Osteoblast (primary cell): Measurements from ENCODE around the gene TDP1. TPM values are rescaled to one million over a fixed set of nuclear protein-coding genes. Genes with fewer than 3 reads are reported as not detected.

Experiments used
- DNase-seq: peaks from one replicate; pipeline ENCODE4 v3.0.0; 2011; ENCODE audit warnings: low spot score, mixed read lengths; ENCODE audit not compliant: insufficient read length; ENCODE audit errors: missing footprints
- H2AFZ ChIP-seq: 2 replicates; pipeline ENCODE4 v1.6.0; 2011; ENCODE audit warnings: mild to moderate bottlenecking, low read length
- H3K27ac ChIP-seq: 2 replicates; pipeline ENCODE4 v1.5.1; 2011; ENCODE audit warnings: mild to moderate bottlenecking, low read depth, low read length, moderate library complexity
- H3K27me3 ChIP-seq: 2 replicates; pipeline ENCODE4 v1.6.0; 2012; ENCODE audit warnings: mild to moderate bottlenecking, control low read depth, inconsistent platforms, low read length, moderate library complexity; ENCODE audit not compliant: insufficient read depth
- H3K36me3 ChIP-seq: 2 replicates; pipeline ENCODE4 v1.5.1; 2011; ENCODE audit warnings: mild to moderate bottlenecking, low read length, control low read depth, moderate library complexity; ENCODE audit not compliant: insufficient read depth
- H3K4me1 ChIP-seq: 2 replicates; pipeline ENCODE4 v1.5.1; 2011; ENCODE audit warnings: mild to moderate bottlenecking, low read length, control low read depth, moderate library complexity; ENCODE audit not compliant: insufficient read depth
- H3K4me2 ChIP-seq: 2 replicates; pipeline ENCODE4 v1.6.0; 2011; ENCODE audit warnings: mild to moderate bottlenecking, low read length; ENCODE audit not compliant: insufficient read depth
- H3K4me3 ChIP-seq: fragments of 200-600 bp; sonication (generic); 3 replicates; pipeline ENCODE4 v1.5.1; 2012; ENCODE audit warnings: mild to moderate bottlenecking, low read length, inconsistent platforms; ENCODE audit not compliant: insufficient read depth
- H3K79me2 ChIP-seq: 2 replicates; pipeline ENCODE4 v1.6.0; 2012; ENCODE audit warnings: mild to moderate bottlenecking, low read length, control low read depth, inconsistent platforms; ENCODE audit not compliant: insufficient read depth
- H3K9me3 ChIP-seq: 2 replicates; pipeline ENCODE4 v1.5.1; 2011; ENCODE audit warnings: low read depth, low read length, control low read depth
- H4K20me1 ChIP-seq: 2 replicates; pipeline ENCODE4 v1.6.0; 2012; ENCODE audit warnings: mild to moderate bottlenecking, low read length, control low read depth; ENCODE audit not compliant: insufficient read depth
- total RNA-seq: library from RNA; depleted of rRNA; stranded (reverse); fragments of >200 nt; gene quantifications from 2 replicates; pipeline ENCODE4 v1.2.3, GENCODE V29; 2012
- TF ChIP-seq, protein P1 (sequence below): IDR thresholded peaks from 2 replicates; pipeline ENCODE4 v1.5.1; 2011; ENCODE audit warnings: mild to moderate bottlenecking, low read depth, low read length, moderate library complexity; ENCODE audit errors: extremely low read depth

TDP1 gene
- total RNA-seq, 1 donor = 11.2 TPM

DNA sequence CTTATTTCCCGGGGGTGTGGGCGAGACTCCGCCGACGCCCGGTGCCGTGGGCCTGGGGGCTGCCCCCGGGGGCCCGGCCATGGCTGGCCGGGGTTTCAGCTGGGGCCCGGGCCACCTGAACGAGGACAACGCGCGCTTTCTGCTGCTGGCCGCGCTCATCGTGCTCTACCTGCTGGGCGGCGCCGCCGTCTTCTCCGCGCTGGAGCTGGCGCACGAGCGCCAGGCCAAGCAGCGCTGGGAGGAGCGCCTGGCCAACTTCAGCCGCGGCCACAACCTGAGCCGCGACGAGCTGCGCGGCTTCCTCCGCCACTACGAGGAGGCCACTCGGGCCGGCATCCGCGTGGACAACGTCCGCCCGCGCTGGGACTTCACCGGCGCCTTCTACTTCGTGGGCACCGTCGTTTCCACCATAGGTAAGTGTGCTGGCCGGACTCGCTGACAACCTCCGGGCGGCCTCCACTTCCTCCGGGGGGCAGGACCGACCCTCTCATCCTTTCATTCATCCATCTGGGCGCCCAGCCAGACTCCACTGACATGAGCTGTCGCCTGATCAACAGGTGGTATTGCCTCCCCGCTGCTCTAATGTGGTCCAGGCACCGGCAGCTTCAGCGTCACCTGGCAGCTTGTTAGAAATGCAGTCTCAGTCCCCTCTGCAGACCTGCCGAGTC is 106.5 kb downstream of the TDP1 start:
- H2AFZ ChIP-seq = no peak overlapping the region
- peak overlapping the region; percentile 37 for H3K4me3 ChIP-seq
- no peaks in the 10 kb centered on the region for H3K9me3 ChIP-seq
- H3K27me3 ChIP-seq = peaks cover 84% of the 10 kb centered on the region
- H3K4me1 ChIP-seq = no peaks in the 10 kb centered on the region
- no peak overlapping the region for H3K27ac ChIP-seq
- H4K20me1 ChIP-seq = no peaks in the 10 kb centered on the region
- TF ChIP-seq, protein P1, sequence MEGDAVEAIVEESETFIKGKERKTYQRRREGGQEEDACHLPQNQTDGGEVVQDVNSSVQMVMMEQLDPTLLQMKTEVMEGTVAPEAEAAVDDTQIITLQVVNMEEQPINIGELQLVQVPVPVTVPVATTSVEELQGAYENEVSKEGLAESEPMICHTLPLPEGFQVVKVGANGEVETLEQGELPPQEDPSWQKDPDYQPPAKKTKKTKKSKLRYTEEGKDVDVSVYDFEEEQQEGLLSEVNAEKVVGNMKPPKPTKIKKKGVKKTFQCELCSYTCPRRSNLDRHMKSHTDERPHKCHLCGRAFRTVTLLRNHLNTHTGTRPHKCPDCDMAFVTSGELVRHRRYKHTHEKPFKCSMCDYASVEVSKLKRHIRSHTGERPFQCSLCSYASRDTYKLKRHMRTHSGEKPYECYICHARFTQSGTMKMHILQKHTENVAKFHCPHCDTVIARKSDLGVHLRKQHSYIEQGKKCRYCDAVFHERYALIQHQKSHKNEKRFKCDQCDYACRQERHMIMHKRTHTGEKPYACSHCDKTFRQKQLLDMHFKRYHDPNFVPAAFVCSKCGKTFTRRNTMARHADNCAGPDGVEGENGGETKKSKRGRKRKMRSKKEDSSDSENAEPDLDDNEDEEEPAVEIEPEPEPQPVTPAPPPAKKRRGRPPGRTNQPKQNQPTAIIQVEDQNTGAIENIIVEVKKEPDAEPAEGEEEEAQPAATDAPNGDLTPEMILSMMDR = no peak
- no peaks in the 10 kb centered on the region for H3K36me3 ChIP-seq
- peak overlapping the region; percentile 32 for H3K4me2 ChIP-seq
- no peaks in the 10 kb centered on the region for H3K79me2 ChIP-seq
- DNase-seq = no peak

DNA sequence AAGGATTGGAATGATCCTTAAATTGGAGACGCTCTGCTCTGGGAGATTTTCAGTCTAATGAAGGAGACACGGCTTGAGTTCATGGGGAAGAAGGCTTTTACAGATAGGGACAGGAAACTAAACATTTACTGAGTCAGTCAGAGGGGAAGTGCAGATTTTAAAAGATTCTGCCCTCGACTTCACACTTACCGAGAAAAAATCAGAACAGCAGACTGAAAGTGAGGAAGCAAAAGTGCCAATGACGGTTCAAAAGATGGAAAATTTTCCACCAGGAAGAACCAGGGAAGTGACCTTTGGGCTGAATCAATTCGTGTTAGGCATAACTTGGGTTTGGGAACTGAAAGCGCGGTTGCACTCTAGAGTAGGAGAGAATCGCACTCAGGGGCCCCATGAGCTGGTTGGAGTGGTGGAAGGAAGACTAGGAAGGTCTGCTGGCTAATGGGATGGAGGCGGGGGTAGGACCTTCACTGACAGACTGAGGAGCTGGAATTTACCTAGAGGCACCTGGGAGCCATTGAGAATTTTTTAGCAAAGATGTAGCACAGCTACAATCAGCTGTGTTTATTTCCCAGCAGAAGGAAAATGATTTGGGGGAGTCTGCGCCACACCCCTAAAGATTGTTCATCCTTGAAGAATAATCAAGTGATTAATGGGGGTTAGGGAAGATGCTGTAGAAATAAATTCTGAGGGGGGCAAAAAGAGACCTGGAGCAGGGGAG is 107.3 kb downstream of the TDP1 start:
- H3K9me3 ChIP-seq = no peaks in the 10 kb centered on the region
- TF ChIP-seq, protein P1 = no peak
- no peaks in the 10 kb centered on the region for H3K79me2 ChIP-seq
- no peak overlapping the region for H3K4me3 ChIP-seq
- peak overlapping the region; percentile 32 for H3K4me2 ChIP-seq
- no peaks in the 10 kb centered on the region for H3K4me1 ChIP-seq
- no peaks in the 10 kb centered on the region for H3K36me3 ChIP-seq
- H4K20me1 ChIP-seq = no peaks in the 10 kb centered on the region
- H3K27ac ChIP-seq = no peak overlapping the region
- H2AFZ ChIP-seq = no peak overlapping the region
- DNase-seq = peak; percentile 76
- H3K27me3 ChIP-seq = peaks cover 82% of the 10 kb centered on the region

DNA sequence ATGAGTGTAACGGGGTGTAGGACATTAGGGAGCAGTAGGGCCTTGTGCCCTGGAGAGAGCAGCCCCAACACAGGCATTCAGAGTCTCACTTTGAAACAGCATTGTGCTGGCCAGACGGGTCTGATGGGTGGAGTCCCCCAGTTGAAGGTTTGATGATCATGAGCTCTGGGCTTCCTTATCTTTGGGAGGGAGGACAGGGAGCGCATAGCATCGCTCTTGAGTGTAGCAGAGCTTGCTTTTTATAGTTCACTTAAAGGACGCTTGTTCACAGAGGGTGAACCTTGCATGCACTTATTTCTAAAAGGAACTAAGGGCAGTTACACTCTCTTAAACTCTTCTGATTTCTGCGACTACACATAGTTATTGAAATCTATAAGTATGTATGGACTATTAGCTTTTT is 116.6 kb downstream of the TDP1 start:
- TF ChIP-seq, protein P1 = no peak
- no peak for DNase-seq
- no peaks in the 10 kb centered on the region for H3K9me3 ChIP-seq
- no peak overlapping the region for H2AFZ ChIP-seq
- H3K27me3 ChIP-seq = peaks cover 49% of the 10 kb centered on the region
- H3K79me2 ChIP-seq = no peaks in the 10 kb centered on the region
- no peaks in the 10 kb centered on the region for H3K4me1 ChIP-seq
- no peak overlapping the region for H3K27ac ChIP-seq
- no peaks in the 10 kb centered on the region for H4K20me1 ChIP-seq
- no peak overlapping the region for H3K4me3 ChIP-seq
- no peak overlapping the region for H3K4me2 ChIP-seq
- H3K36me3 ChIP-seq = no peaks in the 10 kb centered on the region

DNA sequence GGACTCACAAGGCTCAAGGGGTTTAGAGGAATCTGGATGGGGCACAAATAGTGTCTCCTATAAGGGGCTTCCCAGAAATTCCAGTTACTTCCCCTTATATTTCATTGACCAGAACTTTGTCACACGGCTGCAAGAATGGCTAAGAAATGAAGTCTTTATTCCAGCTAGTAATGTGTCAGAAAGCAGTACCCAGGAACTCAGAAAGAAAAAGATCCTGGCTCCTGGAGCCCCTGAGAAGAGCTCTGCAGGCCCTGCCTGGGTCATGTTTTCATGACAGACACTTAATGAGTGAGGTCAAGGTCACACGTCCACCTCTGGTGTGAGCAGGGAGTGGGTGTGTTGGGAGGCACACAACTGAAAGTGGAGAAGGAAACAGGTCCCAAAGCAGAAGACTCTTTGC is 123.8 kb downstream of the TDP1 start:
- TF ChIP-seq, protein P1 = no peak
- H3K79me2 ChIP-seq = no peaks in the 10 kb centered on the region
- no peaks in the 10 kb centered on the region for H4K20me1 ChIP-seq
- no peaks in the 10 kb centered on the region for H3K36me3 ChIP-seq
- DNase-seq = no peak
- no peaks in the 10 kb centered on the region for H3K4me1 ChIP-seq
- peaks cover 29% of the 10 kb centered on the region for H3K27me3 ChIP-seq
- no peak overlapping the region for H2AFZ ChIP-seq
- no peak overlapping the region for H3K4me2 ChIP-seq
- no peak overlapping the region for H3K4me3 ChIP-seq
- H3K27ac ChIP-seq = no peak overlapping the region
- H3K9me3 ChIP-seq = no peaks in the 10 kb centered on the region
